Heart right ventricle (tissue), 16 donors: ENCODE results near the gene RNASE9. TPM values are rescaled to one million over a fixed set of nuclear protein-coding genes. Genes with fewer than 3 reads are reported as not detected.
"Not testable (repeated sequence)": the region's sequence is repeated elsewhere in the genome, so short reads cannot be mapped to it uniquely, and the experiment has no call there.

Experiments used
- ATAC-seq, 8 donors: fragments of 200-7000 bp; cut with Tn5 transposase; one replicate each; pipeline ENCODE4 v1.9.1; 2020; ENCODE audit warnings: mild to moderate bottlenecking in 8 of 8, moderate library complexity in 8 of 8, moderate number of reproducible peaks in 1 of 8
- DNase-seq, 2 donors: peaks; one replicate each; pipeline ENCODE4 v3.0.0-alpha.2; 2020
- H3K27ac ChIP-seq, 10 donors: fragments of 200-600 bp; sonication (generic) in 2 of 10; one replicate each; pipeline versions ENCODE4 v1.5.0 to v1.8.0; 2020 to 2022; ENCODE audit warnings: mild to moderate bottlenecking in 3 of 10
- H3K27me3 ChIP-seq, 7 donors: fragments of 200-600 bp; one replicate each; pipeline ENCODE4 v1.8.0; 2021 to 2022; ENCODE audit warnings: mild to moderate bottlenecking in 2 of 7
- H3K36me3 ChIP-seq, 9 donors: fragments of 200-600 bp; sonication (generic) in 1 of 9; one replicate each; pipeline versions ENCODE4 v1.5.0 to v1.8.0; 2020 to 2022; ENCODE audit warnings: mild to moderate bottlenecking in 2 of 9
- H3K4me1 ChIP-seq, 9 donors: fragments of 200-600 bp; sonication (generic) in 1 of 9; one replicate each; pipeline versions ENCODE4 v1.5.0 to v1.8.0; 2020 to 2022; ENCODE audit warnings: mild to moderate bottlenecking in 4 of 9
- H3K4me3 ChIP-seq, 10 donors: fragments of 200-600 bp; sonication (generic) in 2 of 10; one replicate each; pipeline versions ENCODE4 v1.5.0 to v1.8.0; 2020 to 2022; ENCODE audit warnings: mild to moderate bottlenecking in 7 of 10, moderate library complexity in 2 of 10
- H3K9me3 ChIP-seq, 11 donors: fragments of 200-600 bp in 10 of 11; sonication (generic) in 2 of 11; one replicate each; pipeline versions ENCODE4 v1.5.0 to v1.8.0; 2013 to 2022; ENCODE audit warnings: mild to moderate bottlenecking in 2 of 11, control low read depth in 1 of 11, moderate library complexity in 1 of 11
- CTCF ChIP-seq, 9 donors: fragments of 200-600 bp; sonication (generic) in 2 of 9; IDR thresholded peaks; one replicate each; pipeline versions ENCODE4 v1.5.0 to v1.8.0; 2021 to 2022; ENCODE audit warnings: antibody characterized with exemption in 9 of 9, mild to moderate bottlenecking in 5 of 9, moderate library complexity in 1 of 9
- WGBS, 2 donors: extraction: QIAGEN DNeasy Blood & Tissue Kit; methylation state at CpG; one replicate each; pipeline ENCODE4 v1.1.7; 2013; ENCODE audit warnings: inconsistent platforms in 1 of 2; 5-methylcytosine and 5-hydroxymethylcytosine counted together
- intact Hi-C, 10 donors: fragments of 100-400 bp; cut with DNase I; formaldehyde crosslinking; loops; one replicate each; pipeline versions ENCODE4 v1.11.1 to v1.14.2; 2022
- polyA plus RNA-seq, 2 donors: library from polyadenylated mRNA; stranded (reverse); fragments of 200-250 nt; gene quantifications; one replicate each; pipeline ENCODE4 v1.2.3, GENCODE V29; 2013
- total RNA-seq, 10 donors: library from RNA; stranded (reverse); fragmentation: NEBNext Ultra II Directional in 3 of 10; extraction: Animal tissue kit (Norgen Biotek cat#: 25700) in 3 of 10; gene quantifications; one replicate each; pipeline versions ENCODE4 v1.2.1 to v1.2.4, GENCODE V29; 2021 to 2023
- donor health status: Arrhythmogenic right ventricular cardiomyopathy.
- donor health status: ischemic (EF 13 %, LVEDD 7.1; RV severe dilation, severe dysfunction).
- donor health status: healthy with polysubstance abuse.
- donor health status: DM: no; HTN: yes; CAD: no.
- donor health status: DM: no; HTN: no; CAD: no.
- donor health status: ischemic (EF 25% LVEDD 6.9; RV normal size, moderate dysfunction).
- donor health status: ischemic (EF 25% LVEDD 5.7; RV mildly dilated, moderate dysfunction).
- donor health status: healthy.
- donor health status: DM: yes; HTN: yes; CAD: no.
- donor health status: Ischemic cardiomyopathy.
- donor health status: ischemic (EF 35%, LVEDD 5.7; RV mildly dilated, moderate dysfunction).
- donor health status: nonischemic (EF 11% LVEDD 7.7; RV severe dilation, severe dysfunction).
- donor health status: DM: yes; HTN: yes; CAD: no.
- donor health status: PGD.
- donor health status: ischemic (EF 29% LVEDD 5.4; RV normal size, mild dysfunction).
- donor health status: nonischemic (EF 23%, LVEDD 6.1; RV moderate dilation, normal function).

The RNASE9 gene
- total and polyA plus RNA-seq, 12 donors: not detected

GRCh38 chr14:20603813-20604690 lies 43.2 kb upstream of the RNASE9 start:
- Histone ChIP-seq H3K27ac (no peak overlapping the region), H3K4me3 (no peak overlapping the region), H3K4me1 (peaks cover 0 to 4% (median 0%) of the 10 kb centered on the region in 9 donors), H3K9me3 (no peaks in the 10 kb centered on the region), H3K27me3 (no peaks in the 10 kb centered on the region), H3K36me3 (no peaks in the 10 kb centered on the region)
- intact Hi-C loops: loop anchor here in 3 of 10 donors (10.0 kb wide), 3 partner anchors 69 to 279 kb away; partner anchors contain the start of gene TEP1 (in 1 of the 3)
- WGBS, 2 donors: 78 to 79% methylated on average over 13 of the region's 13 CpGs
- no peak for DNase-seq
- no peak for ATAC-seq
- no peak for TF ChIP-seq CTCF (IDR thresholded peaks at IDR 0.05)

- H3K27ac ChIP-seq: no peak overlapping the region
- H3K36me3 ChIP-seq: no peaks in the 10 kb centered on the region
- no peaks in the 10 kb centered on the region for H3K9me3 ChIP-seq
- peaks cover 0 to 6% (median 0%) of the 10 kb centered on the region in 7 donors for H3K27me3 ChIP-seq
- H3K4me3 ChIP-seq: no peak overlapping the region
- intact Hi-C loops: loop anchor here in 3 of 10 donors (10.0 kb wide), 3 partner anchors 68 to 278 kb away; partner anchors contain the start of gene TEP1 (in 1 of the 3)
- no peaks in the 10 kb centered on the region for H3K4me1 ChIP-seq
- WGBS, 2 donors: 87% methylated on average over 9 of the region's 9 CpGs
- TF ChIP-seq CTCF (IDR thresholded peaks at IDR 0.05): no peak
- ATAC-seq (no peak), DNase-seq (no peak)
These were observed 41.7 kb upstream of the RNASE9 start for GRCh38 chr14:20602583-20602982.

GRCh38 chr14:20601522-20601921 lies 40.7 kb upstream of the RNASE9 start:
- ATAC-seq (no peak), DNase-seq (no peak)
- peaks cover 0 to 6% (median 0%) of the 10 kb centered on the region in 7 donors for H3K27me3 ChIP-seq
- TF ChIP-seq CTCF (IDR thresholded peaks at IDR 0.05): no peak
- no peak overlapping the region for H3K4me3 ChIP-seq
- WGBS, 2 donors: 72 to 73% methylated on average over 12 of the region's 12 CpGs
- H3K4me1 ChIP-seq: no peaks in the 10 kb centered on the region
- H3K9me3 ChIP-seq: no peaks in the 10 kb centered on the region
- intact Hi-C loops: loop anchor here in 3 of 10 donors (10.0 kb wide), 3 partner anchors 67 to 277 kb away; partner anchors contain the start of gene TEP1 (in 1 of the 3)
- H3K27ac ChIP-seq: no peak overlapping the region
- H3K36me3 ChIP-seq: no peaks in the 10 kb centered on the region

- H3K4me3 ChIP-seq: no peak overlapping the region
- H3K27ac ChIP-seq: no peak overlapping the region
- intact Hi-C loops: no loop called here
- H3K9me3 ChIP-seq: no peaks in the 10 kb centered on the region
- no peak for TF ChIP-seq CTCF (IDR thresholded peaks at IDR 0.05)
- no peaks in the 10 kb centered on the region for H3K4me1 ChIP-seq
- H3K36me3 ChIP-seq: no peaks in the 10 kb centered on the region
- DNase-seq (no peak), ATAC-seq (no peak)
- H3K27me3 ChIP-seq: peaks cover 0 to 11% (median 0%) of the 10 kb centered on the region in 7 donors
- WGBS, 2 donors: 71 to 72% methylated on average over 1 of the region's 1 CpG
These were observed 36.3 kb upstream of the RNASE9 start for GRCh38 chr14:20597108-20597507.

GRCh38 chr14:20595726-20596125 lies 34.9 kb upstream of the RNASE9 start:
- H3K27ac ChIP-seq, H3K9me3 ChIP-seq, intact Hi-C loops, ATAC-seq, H3K4me1 ChIP-seq, H3K4me3 ChIP-seq, H3K36me3 ChIP-seq, DNase-seq: not testable (repeated sequence)
- 95 to 96% methylated on average over 3 of the region's 3 CpGs for WGBS, 2 donors
- peaks cover 0 to 14% (median 0%) of the 10 kb centered on the region in 7 donors for H3K27me3 ChIP-seq
